H1 (cell line): ENCODE results near the gene CLDN14. TPM values are rescaled to one million over a fixed set of nuclear protein-coding genes. Genes with fewer than 3 reads are reported as not detected.

ENCODE experiments used
- SP1 ChIP-seq: IDR thresholded peaks from 2 replicates; pipeline ENCODE4 v1.6.1; 2011; ENCODE audit warnings: low read depth, low read length
- polyA plus RNA-seq, 7 experiments: library from polyadenylated mRNA; depleted of rRNA in 3 of 7; stranded (reverse) in 5 of 7; unstranded in 2 of 7; fragments of >200 nt in 5 of 7; fragments of 200-250 nt in 2 of 7; gene quantifications; 1 replicate in 5 of 7; 2 replicates in 1 of 7; 4 replicates in 1 of 7; pipeline versions ENCODE4 v1.2.1 to v1.2.3, GENCODE V29; 2011 to 2013; ENCODE audit warnings: missing spikeins in 2 of 7, mixed read lengths in 2 of 7
- total RNA-seq: library from RNA; stranded (reverse); fragmentation: NEBNext Ultra II Directional; extraction: Animal tissue kit (Norgen Biotek cat#: 25700); gene quantifications from 2 replicates; pipeline ENCODE4 v1.2.1, GENCODE V29; 2021

CLDN14 gene
- total and polyA plus RNA-seq, 2 of the 8 experiments (the other 6 are each of a cell fraction or from before 2014, with no cell fraction given): 0.08 TPM; not detected in 1

DNA sequence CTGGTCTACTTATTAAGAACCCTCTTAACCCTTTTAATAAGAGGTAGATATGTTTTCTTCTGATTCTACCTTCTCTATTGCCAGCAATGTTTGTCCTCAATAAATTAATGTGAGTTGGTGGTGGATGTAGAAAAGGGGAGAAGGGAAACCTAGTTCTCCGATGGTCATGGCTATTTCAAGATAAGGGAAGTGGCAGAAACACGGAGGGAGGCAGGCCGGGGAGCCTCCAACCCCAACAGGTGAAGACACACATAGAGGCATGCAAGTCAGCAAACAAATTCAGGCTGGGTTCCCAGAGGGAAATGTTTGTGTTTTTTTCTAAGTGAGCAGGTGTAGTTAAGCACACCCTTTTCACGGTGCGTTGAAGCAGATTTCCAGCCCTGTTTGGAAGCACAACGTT, 31.0 kb upstream of the CLDN14 start (continued):
- no peak for TF ChIP-seq SP1
